ENCODE data around the gene ATRX.
"Not testable (repeated sequence)": the region's sequence is repeated elsewhere in the genome, so short reads cannot be mapped to it uniquely, and the experiment has no call there.

Gene ATRX

GRCh38 chrX:77519765-77520164 is 266.3 kb downstream of the ATRX start:
- Histone ChIP-seq H3K27ac (no peak overlapping the region), H3K4me3 (no peak overlapping the region)

- no peak overlapping the region for H3K27ac ChIP-seq
- H3K4me3 ChIP-seq: no peak overlapping the region
Observed at GRCh38 chrX:77514177-77514576, 271.8 kb downstream of the ATRX start.

- no peak overlapping the region for H3K27ac ChIP-seq
- no peak overlapping the region for H3K4me3 ChIP-seq
Observed at GRCh38 chrX:77510007-77510406, 276.0 kb downstream of the ATRX start.

- Histone ChIP-seq H3K27ac (no peak overlapping the region), H3K4me3 (no peak overlapping the region)
Observed at GRCh38 chrX:77505227-77505626, 280.8 kb downstream of the ATRX start.

GRCh38 chrX:77502951-77503525 is 283.0 kb downstream of the ATRX start:
- Histone ChIP-seq H3K4me3 (no peak overlapping the region), H3K27ac (no peak overlapping the region)

- H3K27ac ChIP-seq, H3K4me3 ChIP-seq: not testable (repeated sequence)
Observed at GRCh38 chrX:77500164-77500563, 285.9 kb downstream of the ATRX start.

- no peak overlapping the region for H3K4me3 ChIP-seq
- H3K27ac ChIP-seq: no peak overlapping the region
Observed at GRCh38 chrX:77493677-77494553, 292.1 kb downstream of the ATRX start.

- H3K4me3 ChIP-seq: no peak overlapping the region
- no peak overlapping the region for H3K27ac ChIP-seq
Observed at GRCh38 chrX:77484045-77484444, 302.0 kb downstream of the ATRX start.

GRCh38 chrX:77455437-77455836 is 330.6 kb downstream of the ATRX start:
- no peak overlapping the region for H3K4me3 ChIP-seq
- no peak overlapping the region for H3K27ac ChIP-seq

Measured in skin epidermis (tissue), 12 donors.